DMS153 (cell line): ENCODE data around the gene FBXO7.

ENCODE experiments used
- DNase-seq: peaks from one replicate; lab custom pipeline; 2025; lab: John Stamatoyannopoulos, UW

Gene FBXO7

DNA sequence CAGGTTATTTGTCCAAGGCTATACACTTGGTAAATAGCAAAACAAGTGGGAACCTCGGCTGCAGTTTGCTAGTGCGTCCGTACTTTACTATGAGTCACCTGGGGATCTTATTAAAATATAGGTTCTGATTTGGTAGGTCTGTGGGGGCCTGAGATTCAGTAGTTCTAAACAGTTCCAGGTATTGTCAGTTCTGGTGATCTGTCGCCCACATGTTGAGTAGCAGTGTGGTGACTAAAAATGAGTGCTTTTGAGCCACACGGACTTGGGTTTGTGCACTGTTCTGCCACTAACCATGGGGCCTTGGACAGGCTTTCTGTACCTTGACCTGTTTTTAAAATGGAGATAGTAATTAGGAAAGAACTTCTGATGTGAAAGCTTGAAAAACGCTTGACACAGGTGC is 15.7 kb downstream of the FBXO7 start:
- no peak for DNase-seq

DNA sequence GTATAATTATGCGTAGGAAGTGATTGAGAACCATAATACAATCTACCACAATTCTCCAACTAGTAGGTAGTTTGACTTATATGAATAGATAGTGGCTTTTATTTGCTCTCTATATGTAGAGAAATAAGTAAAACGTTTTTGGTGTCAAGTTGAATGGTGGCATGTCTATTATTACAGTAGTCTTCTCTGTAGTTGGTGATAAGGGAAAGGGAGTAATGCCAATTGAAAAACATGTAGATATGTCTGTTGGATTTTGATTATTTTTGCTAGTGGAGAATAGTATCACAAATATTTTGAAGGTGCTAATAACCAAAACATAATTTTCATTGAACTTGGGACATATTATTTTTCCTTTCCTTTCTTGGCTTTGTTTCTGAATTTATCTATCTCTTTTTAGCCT is 17.5 kb downstream of the FBXO7 start:
- DNase-seq, result no peak

DNA sequence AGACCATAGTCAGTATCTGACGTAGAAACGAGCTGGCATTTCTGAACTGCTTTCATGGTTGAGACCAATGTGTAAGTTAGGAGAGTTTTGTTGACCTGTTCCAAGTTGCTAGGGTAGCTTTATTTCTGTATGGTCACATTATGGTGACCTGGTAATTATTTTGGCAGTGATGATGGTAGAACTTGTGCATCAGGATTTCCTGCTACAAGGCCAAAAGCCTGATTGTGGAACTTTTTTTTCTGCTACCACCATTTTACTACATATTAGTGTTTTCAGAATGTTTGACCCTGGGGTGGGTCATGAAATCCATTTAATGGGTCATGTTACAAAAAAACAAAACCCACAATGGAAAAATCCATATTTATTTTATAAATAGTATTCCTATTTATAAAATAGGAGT is 18.9 kb downstream of the FBXO7 start:
- no peak for DNase-seq

DNA sequence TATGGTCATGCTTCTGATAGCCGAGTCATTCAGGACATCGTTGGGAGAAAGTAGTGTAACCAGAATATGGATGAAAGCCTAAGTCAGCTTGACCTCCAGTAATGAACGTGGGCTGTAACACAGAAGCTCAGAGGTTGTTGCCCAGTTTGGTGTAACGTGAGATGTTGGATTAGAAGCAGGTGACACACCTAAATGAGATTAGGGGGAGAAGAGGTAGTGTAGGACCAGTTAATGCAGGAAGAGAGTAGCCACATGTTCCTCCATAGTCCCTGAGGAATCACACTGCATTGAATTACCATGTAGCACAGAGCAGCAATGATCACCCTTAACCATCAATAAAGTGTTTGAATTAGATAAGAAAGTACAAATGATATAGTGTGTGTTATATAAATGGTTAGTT is 20.4 kb downstream of the FBXO7 start:
- no peak for DNase-seq

DNA sequence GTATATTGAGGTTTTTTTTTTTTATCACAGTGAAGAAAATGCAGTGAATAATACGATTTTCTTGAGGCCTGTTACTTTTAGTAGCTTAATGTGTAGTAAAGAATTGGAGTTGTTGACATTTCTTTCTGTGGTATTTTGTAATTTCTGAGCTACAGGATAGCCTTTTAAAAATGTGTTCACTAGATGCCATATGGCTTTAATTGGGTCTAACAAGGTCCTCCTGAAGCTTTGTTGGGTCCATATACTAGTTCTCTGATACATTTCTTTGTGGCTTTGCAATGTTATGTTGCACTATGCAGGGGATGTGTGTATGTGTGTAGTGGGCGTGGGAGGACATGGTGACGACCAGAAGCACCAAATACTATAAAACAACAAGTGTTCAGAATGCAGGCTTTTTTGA is 25.1 kb downstream of the FBXO7 start:
- DNase-seq, result no peak

DNA sequence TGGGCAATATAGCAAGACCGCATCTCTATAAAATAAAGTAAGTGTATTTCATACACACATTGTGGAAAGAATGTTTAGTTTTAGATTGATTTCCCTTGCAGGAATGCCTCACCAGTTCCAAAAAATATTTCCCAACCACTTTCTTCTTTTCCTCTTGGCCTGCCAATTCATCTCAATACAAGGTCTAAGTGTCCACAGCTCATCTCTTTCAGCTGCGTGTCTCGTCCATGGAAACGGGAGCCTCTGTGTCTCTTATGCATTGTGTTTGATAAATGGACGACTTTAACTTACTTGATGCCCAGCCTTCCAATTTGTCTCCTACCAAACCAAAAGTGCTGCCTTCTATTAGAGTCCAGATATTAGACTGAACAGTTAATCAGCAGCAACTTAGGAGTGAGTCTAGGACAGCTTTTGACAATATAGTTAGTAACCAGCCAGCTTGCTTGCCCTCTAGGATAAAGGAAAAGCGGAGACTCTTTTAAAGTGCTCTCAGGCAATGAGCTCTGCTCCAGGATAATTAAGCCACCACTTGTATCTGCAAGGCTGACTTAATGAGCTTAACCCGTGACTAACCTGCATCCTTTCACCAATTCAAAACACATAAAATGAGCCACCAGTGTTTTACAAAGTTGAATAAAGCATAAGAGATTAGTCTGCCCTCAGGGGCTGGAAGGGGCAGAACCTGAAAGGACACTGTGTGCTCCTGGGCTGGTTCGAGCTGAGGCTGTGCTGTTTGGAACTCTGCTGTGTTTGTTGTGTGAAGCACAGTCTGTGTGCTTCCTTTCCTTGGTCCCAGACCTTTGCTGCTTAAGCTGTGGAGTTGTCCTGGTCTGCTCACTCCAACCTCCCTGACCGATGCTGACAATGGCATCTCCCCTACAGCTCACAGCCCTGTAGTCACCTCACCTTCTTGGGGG is 27.5 kb downstream of the FBXO7 start:
- no peak for DNase-seq

DNA sequence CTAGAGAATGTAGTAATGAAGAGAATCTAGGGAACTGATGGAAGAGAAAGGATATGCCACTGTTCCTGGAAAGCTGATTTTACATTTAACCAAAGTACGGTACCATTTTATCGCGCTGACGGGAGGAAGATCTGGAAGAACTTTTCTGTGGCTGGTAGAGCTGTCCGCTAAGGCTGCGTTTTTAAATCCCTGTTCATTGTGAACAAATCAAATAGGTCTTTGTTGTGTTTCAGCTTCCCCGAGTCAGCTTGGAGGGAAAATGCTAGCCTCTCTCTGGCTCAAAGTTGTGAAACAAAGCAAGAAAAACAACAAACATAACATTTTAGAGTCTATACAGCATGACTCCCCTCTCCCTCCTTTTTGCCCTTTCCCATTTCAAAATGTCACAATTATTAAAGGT is 34.4 kb downstream of the FBXO7 start:
- no peak for DNase-seq

DNA sequence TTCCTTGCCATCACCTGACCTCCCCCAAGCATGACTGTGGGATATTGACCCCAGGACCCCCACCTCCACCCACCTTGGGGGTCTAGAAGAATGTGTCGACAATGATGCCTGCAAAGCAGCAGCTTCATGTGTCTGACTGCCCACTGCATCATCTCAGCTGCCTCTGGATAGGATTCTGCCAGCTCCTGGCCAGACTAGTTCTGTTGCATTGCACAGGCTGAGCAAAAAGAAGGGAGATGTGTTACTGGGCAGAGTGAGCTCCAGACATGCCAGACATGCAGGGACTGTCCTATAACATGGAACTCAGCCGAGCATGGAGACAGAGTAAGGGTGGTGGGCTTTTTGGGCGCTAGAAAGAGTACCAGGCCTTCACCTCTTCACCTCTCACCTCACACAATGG is 36.7 kb downstream of the FBXO7 start:
- DNase-seq, result no peak

DNA sequence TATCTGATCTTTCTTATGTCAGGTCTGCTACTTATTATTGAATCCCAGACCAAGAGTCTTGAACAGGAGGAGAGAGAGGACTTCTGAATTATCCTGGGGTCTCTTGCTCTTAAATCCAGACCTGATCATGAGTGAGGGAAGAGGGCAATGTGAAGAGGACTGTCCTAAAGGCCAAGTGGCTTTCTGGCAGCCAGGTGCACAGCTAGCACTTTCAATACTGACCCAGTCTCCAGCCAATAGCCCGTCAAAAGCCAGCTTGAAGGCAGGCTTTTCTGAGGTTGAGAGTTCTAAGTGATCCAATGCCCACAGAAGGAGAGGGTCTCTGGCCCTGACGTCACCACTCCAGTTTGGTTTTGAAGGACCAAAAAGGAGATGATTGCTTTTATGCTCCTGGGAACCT is 37.2 kb downstream of the FBXO7 start:
- no peak for DNase-seq

DNA sequence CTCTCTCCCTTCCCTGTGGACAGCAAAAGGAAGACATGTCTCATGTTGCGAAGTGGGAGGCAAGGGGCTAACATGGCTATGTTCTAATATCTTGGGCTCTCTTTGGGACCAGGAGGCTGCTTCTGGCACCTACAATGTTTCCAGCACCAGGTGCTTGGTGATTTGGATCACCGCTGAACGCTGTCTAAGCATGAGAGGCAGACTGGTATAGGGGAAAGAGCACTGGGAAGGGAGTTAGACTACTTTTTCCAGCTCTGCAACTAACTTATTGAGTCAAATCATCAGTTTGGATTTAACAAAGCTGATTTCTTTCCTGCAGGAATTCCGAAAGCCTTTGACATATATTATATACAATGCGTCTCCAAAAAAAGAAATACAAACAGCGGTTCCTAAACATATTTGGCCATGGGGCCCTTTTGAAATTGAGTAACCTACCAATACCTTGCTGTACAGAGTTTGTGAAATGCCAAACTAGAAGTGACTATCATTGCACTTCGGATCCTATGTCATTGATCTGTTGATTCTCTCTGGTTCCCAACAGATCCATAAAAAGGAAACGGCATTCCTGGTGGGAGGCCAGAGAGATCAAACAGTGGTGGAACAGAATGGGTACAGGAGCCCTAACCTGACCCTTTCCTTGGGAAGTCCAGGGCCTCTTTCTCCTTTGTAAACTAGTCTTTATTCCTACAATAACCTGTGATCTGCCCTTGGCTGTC is 37.8 kb downstream of the FBXO7 start:
- no peak for DNase-seq

DNA sequence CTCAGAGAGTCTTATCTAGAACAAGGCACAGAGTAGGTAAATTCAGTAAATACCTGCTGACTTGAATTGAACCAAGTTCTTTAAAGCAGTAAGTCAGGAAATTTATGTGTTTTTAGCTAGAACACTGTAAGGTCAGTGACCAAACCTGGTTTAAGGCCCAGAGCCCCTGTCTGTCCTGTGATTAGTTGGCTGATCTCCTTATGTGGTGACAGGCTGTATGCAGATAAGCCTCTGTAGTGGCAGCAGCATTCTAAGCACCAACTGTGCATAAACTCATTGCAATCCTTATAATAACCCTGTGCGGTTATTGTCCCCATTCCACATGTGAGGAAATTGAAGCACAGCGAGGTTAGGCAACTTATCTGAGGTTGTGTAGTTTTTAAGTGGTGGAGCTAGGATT is 40.5 kb downstream of the FBXO7 start:
- no peak for DNase-seq

DNA sequence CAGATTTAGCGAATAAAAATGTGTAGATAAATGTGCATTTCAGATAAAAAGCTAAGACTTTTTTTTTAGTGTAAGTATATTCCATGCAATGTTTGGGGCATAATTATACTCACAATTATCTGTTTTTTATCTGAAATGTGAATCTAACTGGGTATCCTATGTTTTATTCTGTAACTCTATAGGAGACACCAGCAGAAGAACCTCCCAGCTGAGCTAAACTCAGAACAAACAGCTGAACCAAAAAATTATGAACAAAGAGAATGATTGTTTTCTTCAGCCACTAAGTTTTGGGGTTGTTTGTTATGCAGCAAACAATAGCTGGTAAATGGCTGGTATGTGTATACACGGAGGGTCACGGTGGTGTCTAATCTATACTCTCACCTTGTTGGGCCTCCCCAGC is 42.9 kb downstream of the FBXO7 start:
- DNase-seq, result no peak

DNA sequence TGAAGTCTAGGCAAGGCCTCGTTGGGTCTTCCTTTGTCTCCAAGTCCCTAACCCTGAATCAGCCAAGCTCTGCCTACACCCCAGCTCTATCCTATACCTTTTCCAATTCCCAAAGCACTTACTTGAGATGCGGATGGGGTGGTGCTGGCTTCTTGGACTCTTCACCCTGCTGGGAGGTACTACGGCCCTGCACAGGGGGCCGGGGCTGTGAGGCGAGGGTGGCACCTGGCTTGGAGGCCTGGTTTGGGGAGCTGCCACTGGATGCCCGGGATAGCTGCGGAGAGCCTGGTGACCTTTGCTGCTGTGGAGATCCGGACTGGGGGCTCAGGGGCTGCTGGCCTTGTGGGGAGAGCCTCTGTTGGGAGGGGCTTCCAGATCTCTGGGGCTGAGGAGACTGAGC is 43.3 kb downstream of the FBXO7 start:
- no peak for DNase-seq

DNA sequence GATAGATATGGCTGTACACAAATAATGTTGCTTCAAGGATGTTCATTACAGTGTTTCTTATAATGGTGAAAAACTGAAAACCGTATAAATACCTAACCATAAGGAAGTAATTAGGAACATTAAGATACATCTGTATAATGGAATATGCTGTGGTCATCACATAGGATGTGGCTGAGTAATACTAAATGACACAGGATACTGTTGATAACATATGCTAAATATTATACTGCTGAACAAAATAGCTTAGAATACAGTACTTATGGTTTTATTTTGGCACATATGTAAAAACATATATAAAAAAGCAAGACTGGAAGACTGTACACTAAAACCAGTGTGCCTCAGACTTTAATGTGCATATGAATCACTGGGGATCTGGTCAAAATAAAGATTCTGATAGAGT is 43.8 kb downstream of the FBXO7 start:
- no peak for DNase-seq

DNA sequence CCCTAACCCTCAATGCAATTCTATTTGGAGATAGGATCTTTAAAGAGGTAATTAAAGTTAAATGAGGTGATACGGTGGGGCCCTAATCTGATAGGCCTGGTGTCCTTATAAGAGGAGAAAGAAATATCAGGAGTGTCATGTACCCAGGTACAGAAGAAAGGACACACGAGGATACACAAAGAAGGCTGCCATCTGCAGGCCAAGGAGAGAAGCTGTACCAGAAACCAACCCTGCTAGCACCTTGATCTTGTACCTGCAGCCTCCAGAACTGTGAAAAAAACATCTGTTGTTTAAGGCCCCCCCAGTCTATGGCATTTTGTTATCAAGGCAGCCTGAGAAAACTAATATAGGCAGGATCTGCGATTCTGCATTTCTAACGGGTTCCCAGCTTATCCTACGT is 44.2 kb downstream of the FBXO7 start:
- no peak for DNase-seq

DNA sequence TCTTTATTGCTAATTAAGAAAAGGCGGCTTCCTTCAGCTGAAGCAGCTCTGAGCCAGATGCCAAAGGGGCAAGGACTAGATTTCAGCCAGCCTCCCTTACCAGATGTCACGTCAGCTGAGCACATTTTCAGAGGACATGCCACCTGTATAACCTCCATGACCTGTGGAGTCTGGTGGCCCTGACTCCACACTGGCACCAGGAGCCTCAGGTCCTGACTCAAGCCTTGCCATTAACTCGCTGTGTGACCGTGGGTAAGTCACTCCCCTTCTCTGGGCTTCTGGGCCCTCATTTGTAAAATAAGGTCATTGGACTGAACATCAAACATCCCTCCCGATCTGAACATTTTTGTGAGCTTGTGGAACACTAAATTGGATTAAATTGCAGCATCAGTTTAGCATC is 46.0 kb downstream of the FBXO7 start:
- no peak for DNase-seq

DNA sequence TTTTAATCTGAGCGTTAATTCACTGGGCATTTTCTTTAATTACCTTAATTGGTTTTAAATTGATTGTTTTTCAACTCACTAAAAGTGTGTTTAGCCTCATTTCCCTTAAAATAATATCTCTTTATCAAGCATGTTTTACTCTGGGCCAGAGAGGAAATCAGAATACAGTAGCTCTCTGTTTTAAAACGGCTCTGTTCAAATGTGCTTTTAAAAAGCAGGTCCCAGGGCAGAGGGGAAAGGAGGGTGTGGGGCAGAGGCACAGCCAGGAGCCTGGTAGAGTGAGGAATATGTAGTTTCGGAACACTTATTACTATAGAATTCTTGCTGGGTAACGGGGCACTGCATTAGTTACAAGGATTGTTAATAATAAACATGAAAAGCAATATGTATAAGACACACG is 47.6 kb downstream of the FBXO7 start:
- no peak for DNase-seq

DNA sequence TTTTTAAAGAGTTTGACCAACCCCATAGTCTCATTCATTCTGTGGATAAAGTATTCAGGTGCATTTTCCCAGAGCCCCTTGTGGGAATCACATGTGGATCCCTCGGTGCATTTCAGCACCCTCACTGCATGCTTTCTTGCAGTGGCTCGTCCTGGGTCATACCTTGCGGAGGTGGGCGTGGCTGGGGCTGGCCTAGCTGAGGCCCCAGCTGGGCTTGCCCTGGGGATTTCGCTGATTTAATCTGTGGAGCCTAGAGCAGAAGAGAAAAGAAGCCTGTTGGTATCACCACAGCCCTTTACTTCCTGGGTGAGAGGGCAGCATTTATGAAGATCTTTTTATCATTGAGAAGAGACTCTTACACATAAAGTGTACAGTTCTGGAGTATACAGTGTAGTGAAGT is 53.1 kb downstream of the FBXO7 start:
- DNase-seq, result no peak

DNA sequence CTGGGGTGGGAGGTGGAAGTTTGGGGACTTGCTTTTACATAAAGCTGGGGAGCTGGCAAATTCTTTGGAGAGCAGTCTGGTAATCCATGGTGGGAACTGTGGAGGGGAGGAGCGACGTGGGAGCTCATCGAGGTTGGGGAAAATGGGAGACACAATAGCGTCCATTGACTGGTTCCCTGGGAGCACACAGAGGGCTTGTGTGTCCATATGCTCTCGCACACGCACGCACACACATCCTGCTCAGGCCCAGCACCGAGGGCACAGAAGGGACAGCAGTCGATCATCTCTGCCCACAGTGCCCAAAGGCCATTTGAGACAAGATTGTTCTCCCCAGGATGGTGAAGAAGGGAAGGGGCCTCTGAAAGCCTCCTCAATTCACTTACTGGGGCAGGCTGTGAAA is 53.7 kb downstream of the FBXO7 start:
- no peak for DNase-seq

DNA sequence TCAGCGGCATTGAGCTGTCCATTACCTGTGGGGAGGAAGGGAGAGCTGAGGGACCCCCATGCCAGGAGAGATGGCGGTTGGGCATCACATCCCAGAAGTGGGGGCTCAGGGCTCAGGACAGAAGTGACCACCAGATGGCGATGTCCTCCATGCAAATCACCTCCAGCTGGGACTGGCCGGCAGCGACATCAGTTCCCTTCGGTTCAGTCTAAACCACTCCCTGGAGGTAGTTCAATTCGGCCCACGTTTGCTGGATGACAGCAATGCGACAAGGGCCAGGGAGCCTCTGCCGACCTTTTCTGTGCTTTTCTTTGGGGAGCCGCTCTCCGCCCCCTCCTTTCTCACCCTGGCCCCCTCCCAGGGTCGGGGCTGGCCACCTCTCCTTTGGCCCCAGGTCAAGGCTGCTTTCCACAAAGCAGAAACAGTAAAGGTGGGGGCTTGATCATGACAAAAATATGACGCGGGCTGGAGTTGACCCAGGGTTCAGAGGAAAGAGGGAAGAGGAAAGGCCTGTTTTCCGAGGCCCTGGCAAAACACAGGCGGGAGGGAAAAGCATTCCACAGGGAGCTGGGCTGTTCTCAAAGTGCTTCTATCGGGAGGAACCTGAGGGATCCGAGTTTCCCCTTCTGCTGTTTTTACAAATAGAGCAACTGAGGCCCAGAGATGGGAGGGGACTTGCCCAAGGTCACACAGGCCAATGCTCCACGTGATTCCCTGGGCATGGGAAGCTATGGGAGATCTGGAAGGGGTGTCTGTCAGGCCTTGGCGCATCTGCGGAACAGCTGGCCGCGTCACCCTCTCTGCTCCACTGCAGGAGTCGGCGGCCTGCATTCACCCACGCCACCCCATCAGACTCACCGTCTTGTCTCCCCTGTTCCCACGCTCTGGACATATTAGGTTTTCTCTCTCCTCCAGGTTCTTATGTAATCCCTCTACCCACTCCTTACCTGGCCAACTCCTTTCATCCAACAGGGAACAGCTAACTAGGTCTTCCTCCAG is 54.7 kb downstream of the FBXO7 start:
- DNase-seq, result peak; percentile 61

DNA sequence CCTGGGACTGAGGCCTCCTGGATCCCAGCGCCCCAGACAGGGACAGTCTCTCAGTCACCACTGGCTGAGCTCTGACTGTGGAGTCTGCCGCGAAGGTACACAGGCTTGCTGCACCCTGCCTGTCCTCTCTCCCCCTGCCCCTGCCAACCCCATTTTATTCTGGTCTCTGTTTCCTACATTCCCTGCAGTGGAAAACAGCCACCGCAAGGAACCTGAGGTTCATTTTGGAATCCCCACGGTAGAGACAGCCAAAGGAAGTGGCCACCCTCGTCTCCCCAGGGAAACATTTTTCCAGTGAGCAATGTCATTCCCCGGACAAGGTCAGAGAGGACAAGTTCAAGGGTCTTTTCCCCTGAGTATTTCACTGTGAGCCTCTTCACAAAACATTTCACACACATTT is 56.6 kb downstream of the FBXO7 start:
- DNase-seq, result no peak
